ENCODE measurements around the gene CRK.

CRK gene

GRCh38 chr17:1455797-1456599, at the start of gene CRK:
Gene CRK (minus strand): TSS chr17:1456232. CDS start chr17:1456117, 115 bp downstream.
- H2AFZ ChIP-seq (ENCODE audit: low read depth, low read length), result no peak within 1 kb of the TSS
- H3K27ac ChIP-seq (ENCODE audit: low read length), result peak within 1 kb of the TSS; percentile 69
- peaks cover 16% of the 10 kb centered on the region for H4K20me1 ChIP-seq (ENCODE audit: insufficient read depth, low read length)
- peak within 1 kb of the TSS; percentile 87 for H3K9ac ChIP-seq (ENCODE audit: low read length)
- H3K9me3 ChIP-seq (ENCODE audit: insufficient read depth, low read length), result no peaks in the 10 kb centered on the region
- no peaks in the 10 kb centered on the region for H3K27me3 ChIP-seq (ENCODE audit: low read depth, low read length)
- peaks cover 52% of the 10 kb centered on the region for H3K79me2 ChIP-seq (ENCODE audit: low read length)
- H3K4me1 ChIP-seq (ENCODE audit: low read length), result peaks cover 10% of the 10 kb centered on the region
- H3K4me2 ChIP-seq (ENCODE audit: low read length), result peak within 1 kb of the TSS; percentile 87
- H3K36me3 ChIP-seq (replicated peaks; ENCODE audit: low read depth, low read length), result peaks cover 4% of the 10 kb centered on the region
- H3K4me3 ChIP-seq (ENCODE audit: low read length), result peak within 1 kb of the TSS; percentile 98
- no peak for TF ChIP-seq EZH2phosphoT487 (IDR thresholded peaks at IDR 0.05; ENCODE audit: low read depth)
- TF ChIP-seq, protein P1, sequence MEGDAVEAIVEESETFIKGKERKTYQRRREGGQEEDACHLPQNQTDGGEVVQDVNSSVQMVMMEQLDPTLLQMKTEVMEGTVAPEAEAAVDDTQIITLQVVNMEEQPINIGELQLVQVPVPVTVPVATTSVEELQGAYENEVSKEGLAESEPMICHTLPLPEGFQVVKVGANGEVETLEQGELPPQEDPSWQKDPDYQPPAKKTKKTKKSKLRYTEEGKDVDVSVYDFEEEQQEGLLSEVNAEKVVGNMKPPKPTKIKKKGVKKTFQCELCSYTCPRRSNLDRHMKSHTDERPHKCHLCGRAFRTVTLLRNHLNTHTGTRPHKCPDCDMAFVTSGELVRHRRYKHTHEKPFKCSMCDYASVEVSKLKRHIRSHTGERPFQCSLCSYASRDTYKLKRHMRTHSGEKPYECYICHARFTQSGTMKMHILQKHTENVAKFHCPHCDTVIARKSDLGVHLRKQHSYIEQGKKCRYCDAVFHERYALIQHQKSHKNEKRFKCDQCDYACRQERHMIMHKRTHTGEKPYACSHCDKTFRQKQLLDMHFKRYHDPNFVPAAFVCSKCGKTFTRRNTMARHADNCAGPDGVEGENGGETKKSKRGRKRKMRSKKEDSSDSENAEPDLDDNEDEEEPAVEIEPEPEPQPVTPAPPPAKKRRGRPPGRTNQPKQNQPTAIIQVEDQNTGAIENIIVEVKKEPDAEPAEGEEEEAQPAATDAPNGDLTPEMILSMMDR (IDR thresholded peaks at IDR 0.05; ENCODE audit: low read depth, low read length), result no peak

DNA sequence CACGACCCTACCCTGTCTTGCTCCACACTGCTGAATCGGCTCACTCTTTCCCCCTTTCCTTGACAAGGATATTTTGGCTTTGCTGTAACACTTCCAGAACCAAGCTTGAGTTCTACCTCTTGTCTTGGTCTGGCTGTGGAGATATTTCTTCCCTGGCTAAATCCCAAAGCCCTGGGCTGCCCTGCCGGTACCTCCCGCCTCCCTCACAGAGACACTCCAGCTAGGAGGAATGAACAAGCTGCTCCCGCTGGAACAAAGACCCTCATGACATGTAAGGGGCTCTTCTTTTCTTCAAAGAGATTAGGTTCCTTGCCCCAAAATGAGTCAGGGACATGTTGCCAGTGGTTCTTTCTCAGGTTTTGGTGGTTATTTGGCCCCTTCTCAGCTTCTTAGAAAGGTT, 49.6 kb upstream of the CRK start:
- Histone ChIP-seq H3K4me2 (ENCODE audit: low read length) (no peak overlapping the region), H3K9me3 (ENCODE audit: insufficient read depth, low read length) (no peaks in the 10 kb centered on the region), H4K20me1 (ENCODE audit: insufficient read depth, low read length) (no peaks in the 10 kb centered on the region), H2AFZ (ENCODE audit: low read depth, low read length) (no peak overlapping the region), H3K79me2 (ENCODE audit: low read length) (no peaks in the 10 kb centered on the region), H3K27ac (ENCODE audit: low read length) (no peak overlapping the region), H3K4me3 (ENCODE audit: low read length) (no peak overlapping the region), H3K36me3 (replicated peaks; ENCODE audit: low read depth, low read length) (no peaks in the 10 kb centered on the region), H3K9ac (ENCODE audit: low read length) (no peak overlapping the region), H3K4me1 (ENCODE audit: low read length) (no peaks in the 10 kb centered on the region), H3K27me3 (ENCODE audit: low read depth, low read length) (no peaks in the 10 kb centered on the region)
- TF ChIP-seq EZH2phosphoT487 (IDR thresholded peaks at IDR 0.05; ENCODE audit: low read depth), result no peak
- TF ChIP-seq, protein P1 (IDR thresholded peaks at IDR 0.05; ENCODE audit: low read depth, low read length), result no peak

- Histone ChIP-seq H3K9ac (ENCODE audit: low read length) (no peak overlapping the region), H3K27me3 (ENCODE audit: low read depth, low read length) (no peaks in the 10 kb centered on the region), H3K36me3 (replicated peaks; ENCODE audit: low read depth, low read length) (no peaks in the 10 kb centered on the region), H4K20me1 (ENCODE audit: insufficient read depth, low read length) (no peaks in the 10 kb centered on the region), H3K27ac (ENCODE audit: low read length) (no peak overlapping the region), H3K79me2 (ENCODE audit: low read length) (no peaks in the 10 kb centered on the region), H3K4me1 (ENCODE audit: low read length) (no peaks in the 10 kb centered on the region), H3K9me3 (ENCODE audit: insufficient read depth, low read length) (no peaks in the 10 kb centered on the region), H3K4me3 (ENCODE audit: low read length) (no peak overlapping the region), H3K4me2 (ENCODE audit: low read length) (no peak overlapping the region), H2AFZ (ENCODE audit: low read depth, low read length) (no peak overlapping the region)
- TF ChIP-seq, protein P1 (IDR thresholded peaks at IDR 0.05; ENCODE audit: low read depth, low read length), result no peak
- no peak for TF ChIP-seq EZH2phosphoT487 (IDR thresholded peaks at IDR 0.05; ENCODE audit: low read depth)
These were observed 48.8 kb upstream of the CRK start for GRCh38 chr17:1504866-1505265.

- H3K9me3 ChIP-seq (ENCODE audit: insufficient read depth, low read length), result no peaks in the 10 kb centered on the region
- no peaks in the 10 kb centered on the region for H3K4me1 ChIP-seq (ENCODE audit: low read length)
- no peak overlapping the region for H2AFZ ChIP-seq (ENCODE audit: low read depth, low read length)
- H3K4me3 ChIP-seq (ENCODE audit: low read length), result no peak overlapping the region
- H3K4me2 ChIP-seq (ENCODE audit: low read length), result no peak overlapping the region
- H3K27me3 ChIP-seq (ENCODE audit: low read depth, low read length), result no peaks in the 10 kb centered on the region
- no peaks in the 10 kb centered on the region for H4K20me1 ChIP-seq (ENCODE audit: insufficient read depth, low read length)
- no peak overlapping the region for H3K9ac ChIP-seq (ENCODE audit: low read length)
- TF ChIP-seq, protein P1 (IDR thresholded peaks at IDR 0.05; ENCODE audit: low read depth, low read length), result no peak
- TF ChIP-seq EZH2phosphoT487 (IDR thresholded peaks at IDR 0.05; ENCODE audit: low read depth), result no peak
- no peaks in the 10 kb centered on the region for H3K79me2 ChIP-seq (ENCODE audit: low read length)
- H3K36me3 ChIP-seq (replicated peaks; ENCODE audit: low read depth, low read length), result no peaks in the 10 kb centered on the region
- no peak overlapping the region for H3K27ac ChIP-seq (ENCODE audit: low read length)
These were observed 47.7 kb upstream of the CRK start for GRCh38 chr17:1503699-1504098.

Data from OCI-LY3 (cell line).